ENCODE results near the gene INTS7.

Gene INTS7

DNA sequence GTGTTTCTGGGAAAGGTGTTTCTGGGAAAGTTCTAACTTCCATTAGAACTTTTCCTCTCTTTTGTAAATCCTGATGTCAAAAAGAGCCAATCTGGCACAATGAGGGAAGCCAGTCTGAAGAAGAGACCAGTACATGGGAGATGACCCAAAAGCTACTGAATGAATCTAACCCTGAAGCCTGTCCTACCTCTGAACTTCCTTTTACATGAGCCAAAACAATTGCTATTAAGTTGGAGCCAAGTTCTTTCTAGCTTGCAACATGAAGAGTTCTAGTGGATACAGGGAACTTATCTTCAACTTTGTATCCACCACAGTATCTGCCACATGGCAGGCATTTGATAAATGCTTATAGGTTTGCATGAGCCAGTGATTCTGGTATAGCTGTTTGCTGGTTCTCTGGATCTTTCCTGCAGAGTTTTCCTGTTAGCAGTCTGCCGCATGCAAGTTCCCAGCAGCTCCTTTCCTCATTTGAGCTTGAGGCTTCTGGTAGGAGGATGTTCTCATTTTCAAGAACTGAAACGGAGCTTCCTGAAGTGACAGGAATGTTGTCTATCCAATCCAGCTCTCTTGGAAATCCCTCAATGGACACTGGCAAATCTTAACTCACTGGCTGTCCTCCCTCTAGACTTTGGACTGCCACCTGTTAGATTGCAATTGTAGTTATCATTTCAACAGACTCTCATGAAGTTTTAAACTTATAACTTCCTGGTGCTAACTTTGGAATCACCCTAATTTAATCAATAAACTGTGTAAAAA, 131.7 kb downstream of the INTS7 start:
- no peaks in the 10 kb centered on the region for H3K4me1 ChIP-seq (ENCODE audit: control insufficient read depth, insufficient read depth, low read length, poor library complexity, severe bottlenecking)
- H3K27ac ChIP-seq (ENCODE audit: low read depth, low read length, severe bottlenecking) = no peak overlapping the region
- no peaks in the 10 kb centered on the region for H3K36me3 ChIP-seq (ENCODE audit: control insufficient read depth, insufficient read depth, low read length)
- WGBS, 2 experiments (ENCODE audit: insufficient coverage in 2 of 2) = 83 to 85% methylated on average over 2 of the region's 2 CpGs
- H3K4me3 ChIP-seq (ENCODE audit: extremely low read depth, insufficient read depth, low read length, poor library complexity, severe bottlenecking) = no peak overlapping the region
- H3K9me3 ChIP-seq (ENCODE audit: control insufficient read depth, low read length) = peaks cover 10% of the 10 kb centered on the region

DNA sequence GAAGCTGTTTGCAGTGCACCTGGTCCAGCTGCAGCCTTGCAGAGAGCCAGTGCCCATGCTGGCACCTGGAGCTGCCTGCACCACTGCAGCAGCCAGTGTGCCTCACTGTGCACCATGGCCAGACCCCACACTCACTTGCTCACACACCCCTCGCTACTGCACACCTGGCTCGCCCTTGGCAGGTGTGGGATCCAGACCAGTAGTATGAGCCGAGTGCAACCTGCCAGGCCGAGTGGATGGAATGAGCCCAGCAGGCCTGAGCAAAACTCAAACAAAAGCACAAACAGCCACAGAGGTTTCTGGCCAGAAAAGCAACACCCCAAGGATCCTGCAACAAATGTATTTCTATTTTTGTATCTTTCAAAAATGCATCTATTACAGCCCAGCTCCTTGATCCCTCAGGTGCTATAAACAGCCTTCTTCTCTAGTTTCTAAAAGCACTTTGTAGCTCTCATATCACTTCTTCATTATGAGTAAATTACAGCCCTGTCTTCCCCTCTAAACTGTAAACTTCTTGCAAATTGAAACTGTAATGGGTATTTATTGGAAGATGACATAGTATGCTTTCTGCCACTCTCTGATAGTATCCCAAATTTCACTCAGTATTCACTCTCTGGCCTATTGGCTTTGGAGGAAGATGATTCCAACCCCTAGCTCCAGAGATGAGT, 132.6 kb downstream of the INTS7 start:
- Histone ChIP-seq H3K36me3 (ENCODE audit: control insufficient read depth, insufficient read depth, low read length) (no peaks in the 10 kb centered on the region), H3K27ac (ENCODE audit: low read depth, low read length, severe bottlenecking) (no peak overlapping the region), H3K9me3 (ENCODE audit: control insufficient read depth, low read length) (peaks cover 10% of the 10 kb centered on the region), H3K4me3 (ENCODE audit: extremely low read depth, insufficient read depth, low read length, poor library complexity, severe bottlenecking) (no peak overlapping the region), H3K4me1 (ENCODE audit: control insufficient read depth, insufficient read depth, low read length, poor library complexity, severe bottlenecking) (no peaks in the 10 kb centered on the region)
- 93 to 100% methylated on average over 2 to 3 of the region's 4 CpGs for WGBS, 2 experiments (ENCODE audit: insufficient coverage in 2 of 2)

DNA sequence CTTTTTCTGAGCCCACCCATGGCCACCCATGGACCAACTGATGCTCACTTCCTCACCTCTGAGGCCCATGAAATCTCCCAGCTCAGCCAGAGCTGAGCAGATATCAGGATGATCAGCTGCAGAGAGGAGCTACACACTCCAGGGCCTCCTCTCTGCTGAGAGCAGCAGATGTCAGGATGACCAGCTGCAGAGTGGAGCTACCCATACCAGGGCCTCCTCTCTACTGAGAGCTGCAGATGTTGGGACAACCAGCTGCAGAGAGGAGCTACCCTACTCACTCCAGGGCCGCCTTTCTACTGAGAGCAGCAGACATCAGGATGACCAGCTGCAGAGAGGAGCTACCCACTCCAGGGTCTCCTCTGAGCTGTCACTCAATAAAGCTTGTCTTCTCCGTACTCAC, 133.4 kb downstream of the INTS7 start:
- Histone ChIP-seq H3K9me3 (ENCODE audit: control insufficient read depth, low read length) (peaks cover 10% of the 10 kb centered on the region), H3K27ac (ENCODE audit: low read depth, low read length, severe bottlenecking) (no peak overlapping the region), H3K4me1 (ENCODE audit: control insufficient read depth, insufficient read depth, low read length, poor library complexity, severe bottlenecking) (no peaks in the 10 kb centered on the region), H3K36me3 (ENCODE audit: control insufficient read depth, insufficient read depth, low read length) (no peaks in the 10 kb centered on the region), H3K4me3 (ENCODE audit: extremely low read depth, insufficient read depth, low read length, poor library complexity, severe bottlenecking) (no peak overlapping the region)
- 89 to 100% methylated on average over 1 to 2 of the region's 2 CpGs for WGBS, 2 experiments (ENCODE audit: insufficient coverage in 2 of 2)

DNA sequence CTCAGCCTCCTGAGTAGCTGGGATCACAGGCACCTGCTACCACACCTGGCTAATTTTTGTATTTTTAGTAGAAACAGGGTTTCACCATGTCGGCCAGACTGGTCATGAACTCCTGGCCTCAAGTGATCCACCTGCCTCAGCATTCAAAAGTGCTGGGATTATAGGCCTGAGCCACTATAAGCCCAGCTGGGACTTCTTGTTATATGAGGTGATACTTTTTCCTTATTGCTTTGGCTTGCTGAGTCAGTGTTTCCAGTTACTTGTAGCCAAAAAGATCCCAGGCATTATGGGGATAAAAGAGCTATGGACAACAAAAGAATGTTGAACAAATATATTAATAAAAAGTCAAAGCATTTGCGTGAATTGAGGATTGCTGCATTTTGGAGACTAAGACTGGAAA, 134.9 kb downstream of the INTS7 start:
- no peak overlapping the region for H3K27ac ChIP-seq (ENCODE audit: low read depth, low read length, severe bottlenecking)
- no peaks in the 10 kb centered on the region for H3K4me1 ChIP-seq (ENCODE audit: control insufficient read depth, insufficient read depth, low read length, poor library complexity, severe bottlenecking)
- peaks cover 10% of the 10 kb centered on the region for H3K9me3 ChIP-seq (ENCODE audit: control insufficient read depth, low read length)
- H3K4me3 ChIP-seq (ENCODE audit: extremely low read depth, insufficient read depth, low read length, poor library complexity, severe bottlenecking) = no peak overlapping the region
- no peaks in the 10 kb centered on the region for H3K36me3 ChIP-seq (ENCODE audit: control insufficient read depth, insufficient read depth, low read length)
- WGBS, 2 experiments (ENCODE audit: insufficient coverage in 2 of 2) = 75 to 92% methylated on average over 1 to 2 of the region's 2 CpGs

DNA sequence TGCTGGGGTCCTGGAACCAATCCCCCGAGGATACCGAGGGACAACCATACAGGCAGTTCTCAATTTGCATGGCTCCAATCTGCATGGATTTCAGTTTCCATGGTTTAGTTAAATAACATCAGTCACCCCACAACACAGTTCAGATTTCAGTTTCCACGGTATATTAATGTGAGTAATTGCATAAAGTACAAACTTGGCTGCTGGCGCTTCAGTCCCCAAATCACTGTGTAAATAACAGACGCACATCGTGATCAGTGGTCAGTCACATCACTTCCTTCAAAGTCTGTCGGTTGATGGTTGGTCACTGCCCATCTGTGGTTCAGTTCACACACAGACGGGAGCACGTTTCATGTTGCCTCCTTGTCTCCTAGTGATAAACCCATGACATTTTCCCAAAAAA, 138.4 kb downstream of the INTS7 start:
- WGBS, 2 experiments (ENCODE audit: insufficient coverage in 2 of 2) = 89 to 94% methylated on average over 6 to 8 of the region's 9 CpGs
- Histone ChIP-seq H3K36me3 (ENCODE audit: control insufficient read depth, insufficient read depth, low read length) (no peaks in the 10 kb centered on the region), H3K27ac (ENCODE audit: low read depth, low read length, severe bottlenecking) (no peak overlapping the region), H3K4me3 (ENCODE audit: extremely low read depth, insufficient read depth, low read length, poor library complexity, severe bottlenecking) (no peak overlapping the region), H3K4me1 (ENCODE audit: control insufficient read depth, insufficient read depth, low read length, poor library complexity, severe bottlenecking) (no peaks in the 10 kb centered on the region), H3K9me3 (ENCODE audit: control insufficient read depth, low read length) (peaks cover 2% of the 10 kb centered on the region)

DNA sequence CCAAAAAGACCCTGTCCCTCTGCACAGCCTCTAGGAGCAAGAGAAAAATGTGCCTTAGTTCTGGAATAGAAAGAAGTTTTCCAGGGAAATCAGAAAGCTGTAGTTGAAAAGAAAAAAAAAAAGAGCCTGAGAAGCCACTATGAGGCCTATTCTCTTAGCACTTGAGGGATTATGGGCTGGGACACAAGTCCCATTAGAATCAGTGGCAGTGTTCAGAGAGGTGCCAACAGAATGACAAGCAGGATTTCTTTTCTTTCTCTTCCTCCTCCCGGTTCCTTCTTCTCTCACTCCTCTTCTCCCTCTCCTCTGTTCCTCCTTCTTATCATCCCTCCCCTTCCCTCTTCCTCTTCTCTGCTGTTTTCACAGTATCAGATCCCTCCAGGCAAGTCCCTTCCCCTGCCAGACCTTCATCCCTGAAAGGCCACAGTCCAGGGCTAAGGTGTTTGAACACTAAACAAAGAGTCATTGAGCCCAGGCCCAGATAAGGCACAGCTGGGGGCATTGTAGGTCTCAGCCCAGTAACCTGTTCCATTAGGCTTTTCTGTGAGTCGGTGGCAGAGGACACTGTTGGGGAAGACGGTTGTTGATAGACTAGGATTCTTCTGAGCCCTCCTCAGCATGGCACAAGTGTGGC, 140.1 kb downstream of the INTS7 start:
- no peaks in the 10 kb centered on the region for H3K4me1 ChIP-seq (ENCODE audit: control insufficient read depth, insufficient read depth, low read length, poor library complexity, severe bottlenecking)
- no peaks in the 10 kb centered on the region for H3K9me3 ChIP-seq (ENCODE audit: control insufficient read depth, low read length)
- H3K4me3 ChIP-seq (ENCODE audit: extremely low read depth, insufficient read depth, low read length, poor library complexity, severe bottlenecking) = no peak overlapping the region
- no peaks in the 10 kb centered on the region for H3K36me3 ChIP-seq (ENCODE audit: control insufficient read depth, insufficient read depth, low read length)
- H3K27ac ChIP-seq (ENCODE audit: low read depth, low read length, severe bottlenecking) = no peak overlapping the region
- 60 to 62% methylated on average over 2 to 3 of the region's 3 CpGs for WGBS, 2 experiments (ENCODE audit: insufficient coverage in 2 of 2)

DNA sequence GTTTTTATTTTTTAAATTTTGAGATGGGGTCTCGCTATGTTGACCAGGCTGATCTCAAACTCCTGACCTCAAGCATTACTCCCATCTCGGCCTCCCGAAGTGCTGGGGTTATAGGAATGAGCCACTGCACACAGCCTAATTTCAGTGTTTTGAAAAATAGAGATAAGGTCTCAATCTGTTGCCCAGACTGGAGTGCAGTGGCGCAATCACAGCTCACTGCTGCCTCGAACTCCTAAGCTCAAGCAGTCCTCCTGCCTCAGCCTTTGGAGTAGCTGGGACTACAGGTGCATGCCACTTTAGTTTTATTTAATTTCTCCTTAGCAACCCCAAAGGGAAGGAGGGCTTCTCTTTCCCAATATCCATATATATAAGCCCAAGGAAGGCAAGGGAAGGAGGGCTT, 141.0 kb downstream of the INTS7 start:
- Histone ChIP-seq H3K4me1 (ENCODE audit: control insufficient read depth, insufficient read depth, low read length, poor library complexity, severe bottlenecking) (no peaks in the 10 kb centered on the region), H3K27ac (ENCODE audit: low read depth, low read length, severe bottlenecking) (no peak overlapping the region)

DNA sequence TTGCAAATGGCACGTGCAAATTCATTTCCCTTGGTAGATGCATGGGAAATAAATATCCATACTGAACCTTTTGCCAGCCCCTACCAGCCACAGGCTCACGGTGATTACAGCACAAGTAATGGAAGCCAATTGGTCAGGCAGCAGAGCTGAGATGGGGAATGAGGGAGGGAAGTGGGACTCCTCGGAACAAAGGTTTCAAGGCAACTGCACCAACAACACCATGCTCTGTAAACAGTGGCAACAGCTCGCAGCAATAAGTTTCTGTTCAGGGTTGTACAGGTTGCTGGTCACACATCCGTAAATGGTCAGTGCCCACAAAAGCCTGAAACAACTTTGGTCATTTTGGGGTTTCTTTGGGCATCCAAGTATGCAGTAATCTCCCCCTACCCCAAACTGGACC, 142.1 kb downstream of the INTS7 start:
- H3K9me3 ChIP-seq (ENCODE audit: control insufficient read depth, low read length) = no peaks in the 10 kb centered on the region
- no peaks in the 10 kb centered on the region for H3K4me1 ChIP-seq (ENCODE audit: control insufficient read depth, insufficient read depth, low read length, poor library complexity, severe bottlenecking)
- no peaks in the 10 kb centered on the region for H3K36me3 ChIP-seq (ENCODE audit: control insufficient read depth, insufficient read depth, low read length)
- no peak overlapping the region for H3K4me3 ChIP-seq (ENCODE audit: extremely low read depth, insufficient read depth, low read length, poor library complexity, severe bottlenecking)
- 74 to 80% methylated on average over 1 to 3 of the region's 5 CpGs for WGBS, 2 experiments (ENCODE audit: insufficient coverage in 2 of 2)
- H3K27ac ChIP-seq (ENCODE audit: low read depth, low read length, severe bottlenecking) = no peak overlapping the region

More for the DNA sequence above, 141.0 kb downstream of the INTS7 start:
- Histone ChIP-seq H3K4me3 (ENCODE audit: extremely low read depth, insufficient read depth, low read length, poor library complexity, severe bottlenecking) (no peak overlapping the region), H3K9me3 (ENCODE audit: control insufficient read depth, low read length) (no peaks in the 10 kb centered on the region), H3K36me3 (ENCODE audit: control insufficient read depth, insufficient read depth, low read length) (no peaks in the 10 kb centered on the region)
- WGBS, 2 experiments (ENCODE audit: insufficient coverage in 2 of 2) = 90 to 92% methylated on average over 3 to 4 of the region's 5 CpGs

DNA sequence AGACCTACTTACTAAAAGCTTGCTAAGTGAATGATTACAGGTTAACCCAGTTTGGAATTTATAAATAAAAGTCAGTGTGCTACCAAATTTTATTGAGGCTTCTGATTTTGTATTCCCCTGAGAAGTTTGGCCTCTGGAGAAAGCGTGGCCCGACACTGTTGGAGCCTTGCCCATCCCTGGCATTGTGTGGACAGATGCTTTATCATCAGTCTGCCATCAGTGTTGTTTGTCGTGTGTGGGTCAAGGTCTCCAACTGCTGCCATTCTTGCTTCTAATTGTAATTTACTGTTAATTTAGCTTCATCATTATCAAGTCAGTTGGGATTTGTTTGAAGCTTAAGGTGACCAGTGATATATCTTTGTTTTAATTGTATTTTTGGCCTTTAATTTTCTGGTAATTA, 142.8 kb downstream of the INTS7 start:
- Histone ChIP-seq H3K27ac (ENCODE audit: low read depth, low read length, severe bottlenecking) (no peak overlapping the region), H3K4me1 (ENCODE audit: control insufficient read depth, insufficient read depth, low read length, poor library complexity, severe bottlenecking) (no peaks in the 10 kb centered on the region), H3K36me3 (ENCODE audit: control insufficient read depth, insufficient read depth, low read length) (no peaks in the 10 kb centered on the region), H3K9me3 (ENCODE audit: control insufficient read depth, low read length) (no peaks in the 10 kb centered on the region), H3K4me3 (ENCODE audit: extremely low read depth, insufficient read depth, low read length, poor library complexity, severe bottlenecking) (no peak overlapping the region)
- WGBS, 2 experiments (ENCODE audit: insufficient coverage in 2 of 2) = 82 to 100% methylated on average over 2 of the region's 3 CpGs

DNA sequence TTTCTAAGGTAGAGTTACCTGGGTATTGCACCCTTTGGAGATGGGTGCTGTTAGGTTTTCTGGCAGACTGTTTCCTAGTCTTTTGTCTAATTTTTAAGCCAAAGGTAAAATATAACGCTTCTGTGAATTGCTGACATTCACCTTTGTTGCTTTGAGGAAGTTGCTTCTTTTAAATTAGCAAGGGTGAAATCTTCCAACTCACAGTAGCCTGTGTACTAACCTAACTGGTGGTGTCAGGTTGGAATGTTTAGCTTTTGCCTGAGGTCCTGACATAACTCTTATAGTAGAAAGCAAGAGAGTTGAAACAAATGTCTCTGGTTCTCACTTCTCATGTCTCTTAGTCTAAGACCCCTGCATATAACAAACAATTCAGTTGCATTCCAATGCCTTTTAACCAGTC, 143.6 kb downstream of the INTS7 start:
- no peak overlapping the region for H3K4me3 ChIP-seq (ENCODE audit: extremely low read depth, insufficient read depth, low read length, poor library complexity, severe bottlenecking)
- 75 to 86% methylated on average over 1 of the region's 1 CpG for WGBS, 2 experiments (ENCODE audit: insufficient coverage in 2 of 2)
- no peaks in the 10 kb centered on the region for H3K4me1 ChIP-seq (ENCODE audit: control insufficient read depth, insufficient read depth, low read length, poor library complexity, severe bottlenecking)
- H3K9me3 ChIP-seq (ENCODE audit: control insufficient read depth, low read length) = no peaks in the 10 kb centered on the region
- H3K27ac ChIP-seq (ENCODE audit: low read depth, low read length, severe bottlenecking) = no peak overlapping the region
- no peaks in the 10 kb centered on the region for H3K36me3 ChIP-seq (ENCODE audit: control insufficient read depth, insufficient read depth, low read length)

Data from mesodermal cell (in vitro differentiated cells).